ENCODE results near the gene CEP152.

DNA sequence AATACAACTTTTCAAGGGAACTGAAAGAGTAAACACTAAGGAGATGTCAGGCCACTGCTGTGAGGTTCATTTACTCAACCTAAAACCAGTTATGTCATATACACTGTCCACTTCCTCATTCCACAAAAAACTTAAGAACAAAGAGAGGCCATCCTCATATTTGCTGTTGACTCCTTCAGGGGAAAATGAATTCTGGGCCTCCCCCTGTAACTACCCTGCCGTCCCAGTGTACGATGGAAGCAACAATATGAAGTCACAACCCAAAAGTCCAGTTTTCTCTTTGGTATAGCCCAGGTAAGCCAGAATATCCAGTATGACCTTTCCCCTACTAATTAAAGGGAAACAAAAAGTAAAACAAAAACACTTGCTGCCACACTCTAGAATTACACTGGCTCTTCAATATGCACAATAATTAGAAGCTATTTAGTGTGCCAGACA is 16.2 kb downstream of the CEP152 start:
- TF ChIP-seq, protein P1, sequence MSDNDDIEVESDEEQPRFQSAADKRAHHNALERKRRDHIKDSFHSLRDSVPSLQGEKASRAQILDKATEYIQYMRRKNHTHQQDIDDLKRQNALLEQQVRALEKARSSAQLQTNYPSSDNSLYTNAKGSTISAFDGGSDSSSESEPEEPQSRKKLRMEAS (IDR thresholded peaks at IDR 0.05), result no peak
- TF ChIP-seq CREB1 (IDR thresholded peaks at IDR 0.05; ENCODE audit: low read depth) (no peak), FOXM1 (IDR thresholded peaks at IDR 0.05; ENCODE audit: borderline replicate concordance, low read depth) (no peak)
